Measurements from ENCODE around the gene UBE2R2. TPM values are rescaled to one million over a fixed set of nuclear protein-coding genes. Genes with fewer than 3 reads are reported as not detected.

The UBE2R2 gene
- total and polyA plus RNA-seq, 4 experiments from 2014 or later: 10.8 to 31.4 (median 24.2) TPM

DNA sequence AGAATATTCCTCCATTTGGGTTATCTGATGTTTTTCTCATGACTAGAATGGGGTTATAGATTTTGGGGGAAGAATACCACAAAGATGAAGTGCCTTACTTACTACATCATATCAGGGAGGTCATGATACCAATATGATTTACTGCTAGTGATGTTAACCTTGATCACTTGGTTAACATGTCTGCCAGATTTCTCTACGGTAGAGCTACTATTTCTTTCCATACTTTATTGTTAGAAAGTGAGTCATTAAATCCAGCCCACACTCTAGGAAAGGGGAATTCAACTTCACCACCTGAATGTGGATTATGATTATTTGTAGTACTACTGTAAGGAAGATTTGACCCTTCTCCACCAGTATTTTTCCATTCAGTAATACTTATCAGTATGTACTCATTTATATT is 64.7 kb downstream of the UBE2R2 start:
- Histone ChIP-seq H3K36me3 (ENCODE audit: insufficient read depth, low read length) (no peaks in the 10 kb centered on the region), H3K27me3 (ENCODE audit: insufficient read depth, low read length) (no peaks in the 10 kb centered on the region), H3K4me3 (ENCODE audit: low read length in 2 of 2) (no peak overlapping the region), H3K9me3 (ENCODE audit: control insufficient read depth in 1 of 2, low read length in 2 of 2) (no peaks in the 10 kb centered on the region), H3K27ac (ENCODE audit: low read depth, low read length) (no peak overlapping the region), H3K4me1 (ENCODE audit: insufficient read depth, low read length) (peaks cover 23% of the 10 kb centered on the region)
- no peak overlapping the region for H3K4me3 Mint-ChIP-seq
- H3K36me3 Mint-ChIP-seq: peaks cover 0 to 4% of the 10 kb centered on the region in 2 donors
- intact Hi-C loops (cut with micrococcal nuclease): no loop called here
- CTCF ChIA-PET (ENCODE audit: partially characterized antibody): no interaction called here
- no peak for DNase-seq
- H3K27me3 Mint-ChIP-seq: no peaks in the 10 kb centered on the region
- no peaks in the 10 kb centered on the region for H3K9me3 Mint-ChIP-seq
- H3K27ac Mint-ChIP-seq: peak overlapping the region in 4 of 7 donors; percentile 2 to 75 (median 29)
- peaks cover 36 to 68% (median 47%) of the 10 kb centered on the region in 4 donors for H3K4me1 Mint-ChIP-seq
- POLR2A ChIA-PET (ENCODE audit: partially characterized antibody): no interaction called here

DNA sequence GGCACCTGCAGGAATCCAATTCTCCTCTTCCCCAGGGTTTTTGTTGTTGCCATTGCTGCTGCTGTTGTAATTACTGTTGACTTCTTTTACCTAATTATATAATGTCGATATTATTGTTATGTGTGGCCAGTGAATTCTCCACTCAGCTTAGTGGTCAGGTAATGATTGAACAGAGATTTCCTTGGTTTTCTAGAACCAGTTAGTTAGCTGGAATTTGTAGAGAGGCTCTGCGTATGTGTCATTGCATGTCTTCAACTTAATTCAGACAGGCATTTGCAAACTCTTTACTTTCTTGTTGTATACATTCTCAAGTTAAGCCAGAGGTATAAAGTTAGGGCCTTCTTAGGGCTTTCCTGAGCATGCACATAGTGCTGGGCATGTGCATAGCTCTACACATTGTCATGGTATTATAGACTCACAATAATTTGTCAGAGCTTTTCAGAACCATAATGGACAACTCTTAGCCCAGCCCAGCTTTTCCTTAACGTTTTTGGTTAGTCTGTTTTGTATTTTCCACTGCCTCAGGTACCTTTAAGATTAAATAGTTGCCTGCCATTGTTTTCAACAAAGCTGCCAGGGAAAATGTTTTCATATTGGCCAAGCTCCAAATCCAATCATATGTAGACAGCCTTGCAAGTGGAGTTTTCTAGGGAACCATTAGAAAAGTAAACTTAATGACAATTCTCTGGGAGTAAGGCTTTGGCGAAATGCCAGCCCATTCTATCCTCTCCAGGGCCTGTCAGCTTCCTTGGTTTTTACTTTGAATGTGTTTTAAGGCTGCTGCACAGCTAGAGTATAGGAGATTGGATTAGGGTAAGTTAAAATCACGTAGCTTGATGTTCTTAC is 68.1 kb downstream of the UBE2R2 start:
- ChIA-PET POLR2A (ENCODE audit: partially characterized antibody) (no interaction called here), CTCF (ENCODE audit: partially characterized antibody) (interaction anchor here (1.0 kb wide), 1 partner anchor 39 kb away, joined by 3 read pairs; no protein-coding TSS in a partner anchor)
- Histone ChIP-seq H3K4me1 (ENCODE audit: insufficient read depth, low read length) (peaks cover 19% of the 10 kb centered on the region), H3K9me3 (ENCODE audit: control insufficient read depth in 1 of 2, low read length in 2 of 2) (no peaks in the 10 kb centered on the region), H3K4me3 (ENCODE audit: low read length in 2 of 2) (no peak overlapping the region), H3K27ac (ENCODE audit: low read depth, low read length) (no peak overlapping the region), H3K36me3 (ENCODE audit: insufficient read depth, low read length) (no peaks in the 10 kb centered on the region), H3K27me3 (ENCODE audit: insufficient read depth, low read length) (no peaks in the 10 kb centered on the region)
- Mint-ChIP-seq H3K36me3 (peaks cover 0 to 14% of the 10 kb centered on the region in 2 donors), H3K27me3 (no peaks in the 10 kb centered on the region), H3K4me1 (peaks cover 26 to 41% (median 32%) of the 10 kb centered on the region in 4 donors), H3K4me3 (no peak overlapping the region), H3K27ac (peak overlapping the region in 6 of 7 donors; percentile 28 to 67 (median 48)), H3K9me3 (no peaks in the 10 kb centered on the region)
- DNase-seq: no peak
- intact Hi-C loops (cut with micrococcal nuclease): no loop called here

DNA sequence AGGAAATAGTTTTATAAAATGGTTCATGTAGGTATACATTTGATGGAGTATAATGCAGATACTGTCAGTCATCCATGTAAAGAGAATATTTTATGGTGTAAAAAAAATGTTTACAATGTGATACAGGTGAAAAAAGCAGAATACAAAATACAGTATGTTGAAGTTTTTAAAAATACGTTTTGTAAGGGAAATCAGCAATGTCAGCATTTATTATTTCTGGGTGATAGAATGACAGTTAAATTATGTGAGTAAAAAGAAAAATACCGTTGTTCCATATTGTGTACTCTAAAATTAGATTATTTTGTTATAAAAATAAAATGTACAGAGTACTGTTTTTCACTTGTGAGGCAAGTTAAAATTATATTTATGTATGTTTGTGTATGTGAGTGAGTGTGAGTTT is 69.0 kb downstream of the UBE2R2 start:
- Histone ChIP-seq H3K4me3 (ENCODE audit: low read length in 2 of 2) (no peak overlapping the region), H3K9me3 (ENCODE audit: control insufficient read depth in 1 of 2, low read length in 2 of 2) (no peaks in the 10 kb centered on the region), H3K36me3 (ENCODE audit: insufficient read depth, low read length) (no peaks in the 10 kb centered on the region), H3K27me3 (ENCODE audit: insufficient read depth, low read length) (no peaks in the 10 kb centered on the region), H3K27ac (ENCODE audit: low read depth, low read length) (no peak overlapping the region), H3K4me1 (ENCODE audit: insufficient read depth, low read length) (peaks cover 14% of the 10 kb centered on the region)
- no peak overlapping the region for H3K27ac Mint-ChIP-seq
- peaks cover 0 to 16% of the 10 kb centered on the region in 2 donors for H3K36me3 Mint-ChIP-seq
- DNase-seq: no peak
- peaks cover 20 to 33% (median 26%) of the 10 kb centered on the region in 4 donors for H3K4me1 Mint-ChIP-seq
- no peaks in the 10 kb centered on the region for H3K27me3 Mint-ChIP-seq
- ChIA-PET CTCF (ENCODE audit: partially characterized antibody) (interaction anchor here (1.0 kb wide), 1 partner anchor 72 kb away, joined by 3 read pairs; no protein-coding TSS in a partner anchor), POLR2A (ENCODE audit: partially characterized antibody) (no interaction called here)
- no peak overlapping the region for H3K4me3 Mint-ChIP-seq
- H3K9me3 Mint-ChIP-seq: no peaks in the 10 kb centered on the region
- intact Hi-C loops (cut with micrococcal nuclease): no loop called here

GRCh38 chr9:33893861-33894260 is 76.9 kb downstream of the UBE2R2 start:
- peaks cover 4 to 16% (median 10%) of the 10 kb centered on the region in 4 donors for H3K4me1 Mint-ChIP-seq

GRCh38 chr9:33894316-33894715 is 77.4 kb downstream of the UBE2R2 start:
- no peak overlapping the region for H3K4me3 ChIP-seq (ENCODE audit: low read length in 2 of 2)
- peaks cover 4 to 16% (median 10%) of the 10 kb centered on the region in 4 donors for H3K4me1 Mint-ChIP-seq
- no peak overlapping the region for H3K27ac ChIP-seq (ENCODE audit: low read depth, low read length)
- no peak for DNase-seq
- H3K9me3 Mint-ChIP-seq: no peaks in the 10 kb centered on the region
- no peaks in the 10 kb centered on the region for H3K36me3 ChIP-seq (ENCODE audit: insufficient read depth, low read length)
- no peaks in the 10 kb centered on the region for H3K4me1 ChIP-seq (ENCODE audit: insufficient read depth, low read length)
- CTCF ChIA-PET (ENCODE audit: partially characterized antibody): interaction anchor here (0.9 to 1.4 kb wide), 2 partner anchors 47 to 81 kb away, joined by 3 to 5 read pairs; no protein-coding TSS in a partner anchor
- no peak overlapping the region for H3K4me3 Mint-ChIP-seq
- no peaks in the 10 kb centered on the region for H3K27me3 Mint-ChIP-seq
- no peaks in the 10 kb centered on the region for H3K27me3 ChIP-seq (ENCODE audit: insufficient read depth, low read length)
- POLR2A ChIA-PET (ENCODE audit: partially characterized antibody): no interaction called here
- H3K9me3 ChIP-seq (ENCODE audit: control insufficient read depth in 1 of 2, low read length in 2 of 2): no peaks in the 10 kb centered on the region
- peaks cover 3 to 19% of the 10 kb centered on the region in 2 donors for H3K36me3 Mint-ChIP-seq
- intact Hi-C loops (cut with micrococcal nuclease): no loop called here
- peak overlapping the region in 2 of 7 donors; percentile 29 to 48 for H3K27ac Mint-ChIP-seq

More at GRCh38 chr9:33893861-33894260, 76.9 kb downstream of the UBE2R2 start:
- intact Hi-C loops (cut with micrococcal nuclease): no loop called here
- Mint-ChIP-seq H3K36me3 (peaks cover 3 to 17% of the 10 kb centered on the region in 2 donors), H3K9me3 (no peaks in the 10 kb centered on the region), H3K4me3 (no peak overlapping the region), H3K27ac (peak overlapping the region in 2 of 7 donors; percentile 72 to 73), H3K27me3 (no peaks in the 10 kb centered on the region)
- Histone ChIP-seq H3K4me1 (ENCODE audit: insufficient read depth, low read length) (no peaks in the 10 kb centered on the region), H3K4me3 (ENCODE audit: low read length in 2 of 2) (no peak overlapping the region), H3K27me3 (ENCODE audit: insufficient read depth, low read length) (no peaks in the 10 kb centered on the region), H3K27ac (ENCODE audit: low read depth, low read length) (no peak overlapping the region), H3K36me3 (ENCODE audit: insufficient read depth, low read length) (no peaks in the 10 kb centered on the region), H3K9me3 (ENCODE audit: control insufficient read depth in 1 of 2, low read length in 2 of 2) (no peaks in the 10 kb centered on the region)
- no peak for DNase-seq
- POLR2A ChIA-PET (ENCODE audit: partially characterized antibody): no interaction called here
- CTCF ChIA-PET (ENCODE audit: partially characterized antibody): interaction anchor here (1.0 to 1.4 kb wide), 2 partner anchors 78 to 80 kb away, joined by 3 to 4 read pairs; no protein-coding TSS in a partner anchor

DNA sequence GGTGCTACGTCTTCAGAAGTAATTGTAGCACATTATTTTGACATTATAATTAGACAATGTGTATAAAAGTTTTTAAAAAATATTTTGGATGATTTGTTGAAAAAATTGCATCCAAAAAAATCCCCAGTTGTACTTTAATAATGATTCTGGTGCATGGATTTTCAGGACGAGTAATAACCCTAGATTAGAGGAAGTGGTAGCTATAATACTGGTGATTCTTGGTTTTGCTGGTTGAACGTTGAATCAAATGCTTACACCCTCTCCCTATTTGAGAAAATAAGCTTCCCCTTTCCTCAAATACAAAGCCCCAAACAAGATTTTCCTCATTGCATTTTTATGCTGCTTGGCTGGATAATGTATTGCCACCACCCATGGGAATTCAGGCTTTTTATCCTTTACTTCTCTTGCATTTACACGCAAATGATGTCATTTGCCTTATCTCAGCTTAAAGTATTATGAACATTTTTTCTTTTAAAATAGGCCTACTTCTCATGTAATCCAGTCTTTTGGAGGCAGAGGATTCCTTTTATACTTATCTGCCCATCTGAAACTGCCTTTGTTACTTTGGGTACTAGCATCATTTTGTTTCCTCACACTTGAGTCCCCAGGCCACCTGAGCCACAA is 86.3 kb downstream of the UBE2R2 start:
- Histone ChIP-seq H3K27me3 (ENCODE audit: insufficient read depth, low read length) (no peaks in the 10 kb centered on the region), H3K4me3 (ENCODE audit: low read length in 2 of 2) (no peak overlapping the region), H3K9me3 (ENCODE audit: control insufficient read depth in 1 of 2, low read length in 2 of 2) (no peaks in the 10 kb centered on the region), H3K27ac (ENCODE audit: low read depth, low read length) (no peak overlapping the region), H3K4me1 (ENCODE audit: insufficient read depth, low read length) (peaks cover 3% of the 10 kb centered on the region), H3K36me3 (ENCODE audit: insufficient read depth, low read length) (peaks cover 19% of the 10 kb centered on the region)
- no peak for DNase-seq
- peaks cover 32 to 48% of the 10 kb centered on the region in 2 donors for H3K36me3 Mint-ChIP-seq
- ChIA-PET CTCF (ENCODE audit: partially characterized antibody) (no interaction called here), POLR2A (ENCODE audit: partially characterized antibody) (interaction anchor here (0.6 kb wide), 1 partner anchor 66 kb away, joined by 3 read pairs; no protein-coding TSS in a partner anchor)
- H3K4me3 Mint-ChIP-seq: no peak overlapping the region
- peaks cover 20 to 31% (median 23%) of the 10 kb centered on the region in 4 donors for H3K4me1 Mint-ChIP-seq
- no peaks in the 10 kb centered on the region for H3K9me3 Mint-ChIP-seq
- no peaks in the 10 kb centered on the region for H3K27me3 Mint-ChIP-seq
- H3K27ac Mint-ChIP-seq: peak overlapping the region in 2 of 7 donors; percentile 24 to 45
- intact Hi-C loops (cut with micrococcal nuclease): no loop called here

- Histone ChIP-seq H3K9me3 (ENCODE audit: control insufficient read depth in 1 of 2, low read length in 2 of 2) (no peaks in the 10 kb centered on the region), H3K36me3 (ENCODE audit: insufficient read depth, low read length) (peaks cover 16% of the 10 kb centered on the region), H3K4me1 (ENCODE audit: insufficient read depth, low read length) (peaks cover 3% of the 10 kb centered on the region), H3K27ac (ENCODE audit: low read depth, low read length) (no peak overlapping the region), H3K27me3 (ENCODE audit: insufficient read depth, low read length) (no peaks in the 10 kb centered on the region), H3K4me3 (ENCODE audit: low read length in 2 of 2) (no peak overlapping the region)
- H3K36me3 Mint-ChIP-seq: peaks cover 32 to 45% of the 10 kb centered on the region in 2 donors
- H3K9me3 Mint-ChIP-seq: no peaks in the 10 kb centered on the region
- CTCF ChIA-PET (ENCODE audit: partially characterized antibody): interaction anchor here (1.3 kb wide), 1 partner anchor 91 kb away, joined by 4 read pairs; no protein-coding TSS in a partner anchor
- H3K27me3 Mint-ChIP-seq: no peaks in the 10 kb centered on the region
- H3K4me3 Mint-ChIP-seq: no peak overlapping the region
- intact Hi-C loops (cut with micrococcal nuclease): no loop called here
- POLR2A ChIA-PET (ENCODE audit: partially characterized antibody): no interaction called here
- DNase-seq: no peak
- peak overlapping the region in 3 of 7 donors; percentile 6 to 43 (median 35) for H3K27ac Mint-ChIP-seq
- H3K4me1 Mint-ChIP-seq: peaks cover 20 to 31% (median 25%) of the 10 kb centered on the region in 4 donors
Measured at GRCh38 chr9:33905137-33905536, 88.2 kb downstream of the UBE2R2 start.
